PC-9 (cell line): ENCODE results near the gene CCDC24.

Experiments used
- EZH2 ChIP-seq: fragments of 200-600 bp; sonication (generic); IDR thresholded peaks from 2 replicates; pipeline ENCODE4 v1.8.0; 2017; ENCODE audit warnings: antibody characterized with exemption, low read depth
- TF ChIP-seq, protein P1 (sequence below): fragments of 200-600 bp; sonication (generic); conservative IDR thresholded peaks from 2 replicates; pipeline ENCODE4 v1.6.1; 2017; ENCODE audit warnings: mixed run types, antibody characterized with exemption, mild to moderate bottlenecking, moderate library complexity

DNA sequence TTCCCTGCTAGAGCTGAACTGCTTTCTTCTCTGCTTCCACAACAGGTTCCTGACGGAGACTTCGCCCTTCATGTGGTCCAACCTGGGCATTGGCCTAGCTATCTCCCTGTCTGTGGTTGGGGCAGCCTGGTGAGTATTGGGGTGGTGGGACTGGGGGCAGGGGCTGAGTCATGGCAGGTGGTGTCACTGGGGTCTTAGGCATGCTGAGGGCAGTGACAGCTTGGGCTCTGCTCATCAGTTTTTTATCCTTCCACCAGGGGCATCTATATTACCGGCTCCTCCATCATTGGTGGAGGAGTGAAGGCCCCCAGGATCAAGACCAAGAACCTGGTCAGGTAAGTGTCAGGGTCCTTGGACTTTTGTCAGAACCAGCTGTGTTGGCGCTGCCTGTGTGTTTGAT lies 15.4 kb upstream of the CCDC24 start:
- TF ChIP-seq, protein P1, sequence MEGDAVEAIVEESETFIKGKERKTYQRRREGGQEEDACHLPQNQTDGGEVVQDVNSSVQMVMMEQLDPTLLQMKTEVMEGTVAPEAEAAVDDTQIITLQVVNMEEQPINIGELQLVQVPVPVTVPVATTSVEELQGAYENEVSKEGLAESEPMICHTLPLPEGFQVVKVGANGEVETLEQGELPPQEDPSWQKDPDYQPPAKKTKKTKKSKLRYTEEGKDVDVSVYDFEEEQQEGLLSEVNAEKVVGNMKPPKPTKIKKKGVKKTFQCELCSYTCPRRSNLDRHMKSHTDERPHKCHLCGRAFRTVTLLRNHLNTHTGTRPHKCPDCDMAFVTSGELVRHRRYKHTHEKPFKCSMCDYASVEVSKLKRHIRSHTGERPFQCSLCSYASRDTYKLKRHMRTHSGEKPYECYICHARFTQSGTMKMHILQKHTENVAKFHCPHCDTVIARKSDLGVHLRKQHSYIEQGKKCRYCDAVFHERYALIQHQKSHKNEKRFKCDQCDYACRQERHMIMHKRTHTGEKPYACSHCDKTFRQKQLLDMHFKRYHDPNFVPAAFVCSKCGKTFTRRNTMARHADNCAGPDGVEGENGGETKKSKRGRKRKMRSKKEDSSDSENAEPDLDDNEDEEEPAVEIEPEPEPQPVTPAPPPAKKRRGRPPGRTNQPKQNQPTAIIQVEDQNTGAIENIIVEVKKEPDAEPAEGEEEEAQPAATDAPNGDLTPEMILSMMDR, result no peak
- no peak for TF ChIP-seq EZH2
